Measurements from ENCODE around the gene MRPL40.
A peak's percentile ranks its signal among the peaks of the same experiment; 100 is the strongest.

Gene MRPL40

GRCh38 chr22:19432133-19432851, at the start of gene MRPL40:
MRPL40 (plus strand) TSS chr22:19432545; CDS start chr22:19432555, 10 bp downstream.
- DNase-seq, result peak; percentile 87 to 91

GRCh38 chr22:19383292-19383691, 49.1 kb upstream of the MRPL40 start:
- DNase-seq, result no peak

- DNase-seq, result no peak
Measured at GRCh38 chr22:19385221-19385906, 47.0 kb upstream of the MRPL40 start.

GRCh38 chr22:19386248-19386647, 46.1 kb upstream of the MRPL40 start:
- DNase-seq, result no peak

- DNase-seq, result no peak
Measured at GRCh38 chr22:19387038-19387437, 45.3 kb upstream of the MRPL40 start.

- DNase-seq, result no peak
Measured at GRCh38 chr22:19387575-19387974, 44.8 kb upstream of the MRPL40 start.

- no peak for DNase-seq
Measured at GRCh38 chr22:19393704-19394103, 38.6 kb upstream of the MRPL40 start.

GRCh38 chr22:19394274-19395050, 37.9 kb upstream of the MRPL40 start:
- DNase-seq, result no peak

GRCh38 chr22:19395276-19395675, 37.1 kb upstream of the MRPL40 start:
- no peak for DNase-seq

- DNase-seq, result no peak
Measured at GRCh38 chr22:19396561-19396933, 35.8 kb upstream of the MRPL40 start.

- no peak for DNase-seq
Measured at GRCh38 chr22:19396934-19397733, 35.2 kb upstream of the MRPL40 start.

- DNase-seq, result no peak
Measured at GRCh38 chr22:19397734-19398104, 34.6 kb upstream of the MRPL40 start.

GRCh38 chr22:19398206-19398605, 34.1 kb upstream of the MRPL40 start:
- DNase-seq, result no peak

GRCh38 chr22:19398652-19399051, 33.7 kb upstream of the MRPL40 start:
- no peak for DNase-seq

GRCh38 chr22:19400881-19401280, 31.5 kb upstream of the MRPL40 start:
- DNase-seq, result no peak

- DNase-seq, result no peak
Measured at GRCh38 chr22:19401483-19401882, 30.9 kb upstream of the MRPL40 start.

- DNase-seq, result no peak
Measured at GRCh38 chr22:19402642-19403191, 29.6 kb upstream of the MRPL40 start.

- no peak for DNase-seq
Measured at GRCh38 chr22:19404676-19405075, 27.7 kb upstream of the MRPL40 start.

- no peak for DNase-seq
Measured at GRCh38 chr22:19405133-19405532, 27.2 kb upstream of the MRPL40 start.

- no peak for DNase-seq
Measured at GRCh38 chr22:19405652-19406051, 26.7 kb upstream of the MRPL40 start.

- no peak for DNase-seq
Measured at GRCh38 chr22:19406281-19406811, 26.0 kb upstream of the MRPL40 start.

- no peak for DNase-seq
Measured at GRCh38 chr22:19406846-19407245, 25.5 kb upstream of the MRPL40 start.
